ELF-1 (cell line): ENCODE measurements around the gene HNRNPAB.
A peak's percentile ranks its signal among the peaks of the same experiment; 100 is the strongest.
"Not testable (repeated sequence)": the region's sequence is repeated elsewhere in the genome, so short reads cannot be mapped to it uniquely, and the experiment has no call there.

Source experiments
- DNase-seq: peaks from one replicate; pipeline ENCODE4 v3.0.0-alpha.2; 2016; ENCODE audit warnings: low read depth, low spot score

Gene HNRNPAB

GRCh38 chr5:178196281-178196812 is 8.0 kb upstream of the HNRNPAB start:
- DNase-seq: no peak

GRCh38 chr5:178196986-178197385 is 7.3 kb upstream of the HNRNPAB start:
- DNase-seq: peak; percentile 39

- not testable (repeated sequence) for DNase-seq
Measured at GRCh38 chr5:178198151-178198550, 6.2 kb upstream of the HNRNPAB start.

- DNase-seq: no peak
Measured at GRCh38 chr5:178198706-178199105, 5.6 kb upstream of the HNRNPAB start.

GRCh38 chr5:178199581-178200434 is 4.5 kb upstream of the HNRNPAB start:
- no peak for DNase-seq

- DNase-seq: no peak
Measured at GRCh38 chr5:178201221-178201926, 3.0 kb upstream of the HNRNPAB start.

GRCh38 chr5:178201927-178202235 is 2.5 kb upstream of the HNRNPAB start:
- no peak for DNase-seq

- DNase-seq: no peak
Measured at GRCh38 chr5:178202541-178202940, 1.8 kb upstream of the HNRNPAB start.

GRCh38 chr5:178203670-178204181 is 607 bp upstream of the HNRNPAB start:
- no peak for DNase-seq

GRCh38 chr5:178204935-178205748 is 809 bp downstream of the HNRNPAB start:
- DNase-seq: peak; percentile 70

- no peak for DNase-seq
Measured at GRCh38 chr5:178205749-178206047, 1.4 kb downstream of the HNRNPAB start.

GRCh38 chr5:178206166-178207101 is 2.1 kb downstream of the HNRNPAB start:
- DNase-seq: peak; percentile 39

GRCh38 chr5:178207183-178207916 is 3.0 kb downstream of the HNRNPAB start:
- no peak for DNase-seq

GRCh38 chr5:178207917-178208280 is 3.6 kb downstream of the HNRNPAB start:
- no peak for DNase-seq

- DNase-seq: no peak
Measured at GRCh38 chr5:178208540-178209227, 4.4 kb downstream of the HNRNPAB start.

GRCh38 chr5:178209334-178210072 is 5.2 kb downstream of the HNRNPAB start:
- peak; percentile 4 for DNase-seq

GRCh38 chr5:178210073-178210535 is 5.8 kb downstream of the HNRNPAB start:
- no peak for DNase-seq

- DNase-seq: no peak
Measured at GRCh38 chr5:178210686-178211085, 6.4 kb downstream of the HNRNPAB start.
